Iris pigment epithelial cell (primary cell): ENCODE results near the gene TSPYL2.

Experiments
- DNase-seq: peaks from one replicate; pipeline ENCODE4 v3.0.0-alpha.2; 2011; ENCODE audit warnings: low read depth

The TSPYL2 gene

GRCh38 chrX:53080628-53081580 lies 1.3 kb upstream of the TSPYL2 start:
- DNase-seq = peak; percentile 27

- DNase-seq = no peak
Measured at GRCh38 chrX:53082773-53083616, 828 bp downstream of the TSPYL2 start.

- no peak for DNase-seq
Measured at GRCh38 chrX:53084043-53084570, 1.9 kb downstream of the TSPYL2 start.

GRCh38 chrX:53084863-53085262 lies 2.7 kb downstream of the TSPYL2 start:
- DNase-seq = no peak

GRCh38 chrX:53085661-53086229 lies 3.6 kb downstream of the TSPYL2 start:
- no peak for DNase-seq

- peak; percentile 29 for DNase-seq
Measured at GRCh38 chrX:53086464-53086863, 4.3 kb downstream of the TSPYL2 start.

GRCh38 chrX:53087388-53087831 lies 5.2 kb downstream of the TSPYL2 start:
- no peak for DNase-seq

- peak; percentile 87 for DNase-seq
Measured at GRCh38 chrX:53088136-53088974, 6.2 kb downstream of the TSPYL2 start.

- DNase-seq = peak; percentile 70
Measured at GRCh38 chrX:53089224-53089842, 7.2 kb downstream of the TSPYL2 start.

GRCh38 chrX:53089925-53090324 lies 7.8 kb downstream of the TSPYL2 start:
- DNase-seq = no peak

- DNase-seq = no peak
Measured at GRCh38 chrX:53091354-53091753, 9.2 kb downstream of the TSPYL2 start.

- peak; percentile 83 for DNase-seq
Measured at GRCh38 chrX:53093177-53093655, 11.0 kb downstream of the TSPYL2 start.

GRCh38 chrX:53093748-53094581 lies 11.8 kb downstream of the TSPYL2 start, which contains the start of gene KANTR:
Gene KANTR, plus strand, starts transcription at chrX:53094142. Its CDS starts 30,131 bp downstream, at chrX:53124273.
- peak; percentile 95 for DNase-seq

- no peak for DNase-seq
Measured at GRCh38 chrX:53094582-53094905, 12.4 kb downstream of the TSPYL2 start.

- DNase-seq = no peak
Measured at GRCh38 chrX:53095796-53096195, 13.6 kb downstream of the TSPYL2 start.

GRCh38 chrX:53114864-53115549 lies 32.8 kb downstream of the TSPYL2 start:
- DNase-seq = no peak

GRCh38 chrX:53115550-53115874 lies 33.3 kb downstream of the TSPYL2 start:
- DNase-seq = no peak

- peak; percentile 79 for DNase-seq
Measured at GRCh38 chrX:53116101-53116500, 33.9 kb downstream of the TSPYL2 start.

GRCh38 chrX:53122013-53122412 lies 39.8 kb downstream of the TSPYL2 start:
- DNase-seq = no peak
